Cardiac muscle cell (in vitro differentiated cells and primary cell): Measurements from ENCODE around the gene BMF. TPM values are rescaled to one million over a fixed set of nuclear protein-coding genes. Genes with fewer than 3 reads are reported as not detected.

Source experiments
- DNase-seq, 2 donors: peaks; one replicate each; pipeline versions ENCODE4 v3.0.0 to v3.0.0-alpha.2; 2010 to 2017; ENCODE audit warnings: low read depth in 1 of 2, low spot score in 1 of 2
- H3K27ac ChIP-seq: fragments of 200-600 bp; sonication (generic); 2 replicates; pipeline ENCODE4 v1.5.1; 2016
- H3K27me3 ChIP-seq: fragments of 200-600 bp; sonication (generic); 2 replicates; pipeline ENCODE4 v1.6.0; 2016; ENCODE audit warnings: control low read depth
- H3K36me3 ChIP-seq: fragments of 200-600 bp; sonication (generic); 2 replicates; pipeline ENCODE4 v1.5.1; 2016; ENCODE audit warnings: control low read depth
- H3K4me1 ChIP-seq: fragments of 200-600 bp; sonication (generic); 2 replicates; pipeline ENCODE4 v1.8.1; 2017; ENCODE audit warnings: low read depth, mild to moderate bottlenecking, mixed run types
- H3K4me3 ChIP-seq: fragments of 200-600 bp; sonication (generic); 2 replicates; pipeline ENCODE4 v1.5.1; 2016; ENCODE audit warnings: mild to moderate bottlenecking
- H3K9me3 ChIP-seq: fragments of 200-600 bp; sonication (generic); 2 replicates; pipeline ENCODE4 v1.5.1; 2017; ENCODE audit warnings: low read depth, mild to moderate bottlenecking, control low read depth
- polyA plus RNA-seq: library from polyadenylated mRNA; unstranded; fragments of >200 nt; fragmentation: Nextera tagmentation; extraction: Ambion mirVana; gene quantifications from 2 replicates; pipeline ENCODE4 v1.2.1, GENCODE V29; 2016
- total RNA-seq: library from RNA; depleted of rRNA; stranded (reverse); fragments of >200 nt; gene quantifications from 2 replicates; pipeline ENCODE4 v1.2.3, GENCODE V29; 2016
- TF ChIP-seq, protein P1 (sequence below): IDR thresholded peaks from 2 replicates; pipeline ENCODE4 v1.5.1; 2012; ENCODE audit warnings: low read depth, mild to moderate bottlenecking, low read length

The BMF gene
- total and polyA plus RNA-seq, 2 experiments from 2014 or later: 8.1 to 56.1 TPM

- H3K36me3 ChIP-seq: peaks cover 19% of the 10 kb centered on the region
- no peak overlapping the region for H3K4me3 ChIP-seq
- H3K9me3 ChIP-seq: no peaks in the 10 kb centered on the region
- no peaks in the 10 kb centered on the region for H3K27me3 ChIP-seq
- TF ChIP-seq, protein P1, sequence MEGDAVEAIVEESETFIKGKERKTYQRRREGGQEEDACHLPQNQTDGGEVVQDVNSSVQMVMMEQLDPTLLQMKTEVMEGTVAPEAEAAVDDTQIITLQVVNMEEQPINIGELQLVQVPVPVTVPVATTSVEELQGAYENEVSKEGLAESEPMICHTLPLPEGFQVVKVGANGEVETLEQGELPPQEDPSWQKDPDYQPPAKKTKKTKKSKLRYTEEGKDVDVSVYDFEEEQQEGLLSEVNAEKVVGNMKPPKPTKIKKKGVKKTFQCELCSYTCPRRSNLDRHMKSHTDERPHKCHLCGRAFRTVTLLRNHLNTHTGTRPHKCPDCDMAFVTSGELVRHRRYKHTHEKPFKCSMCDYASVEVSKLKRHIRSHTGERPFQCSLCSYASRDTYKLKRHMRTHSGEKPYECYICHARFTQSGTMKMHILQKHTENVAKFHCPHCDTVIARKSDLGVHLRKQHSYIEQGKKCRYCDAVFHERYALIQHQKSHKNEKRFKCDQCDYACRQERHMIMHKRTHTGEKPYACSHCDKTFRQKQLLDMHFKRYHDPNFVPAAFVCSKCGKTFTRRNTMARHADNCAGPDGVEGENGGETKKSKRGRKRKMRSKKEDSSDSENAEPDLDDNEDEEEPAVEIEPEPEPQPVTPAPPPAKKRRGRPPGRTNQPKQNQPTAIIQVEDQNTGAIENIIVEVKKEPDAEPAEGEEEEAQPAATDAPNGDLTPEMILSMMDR: no peak
- no peak for DNase-seq
- no peak overlapping the region for H3K27ac ChIP-seq
- peaks cover 9% of the 10 kb centered on the region for H3K4me1 ChIP-seq
Observed at GRCh38 chr15:40040770-40041169, 67.9 kb downstream of the BMF start.

GRCh38 chr15:40040293-40040635 lies 68.4 kb downstream of the BMF start:
- no peak overlapping the region for H3K27ac ChIP-seq
- H3K4me1 ChIP-seq: peaks cover 9% of the 10 kb centered on the region
- TF ChIP-seq, protein P1: no peak
- no peak overlapping the region for H3K4me3 ChIP-seq
- H3K9me3 ChIP-seq: no peaks in the 10 kb centered on the region
- no peak for DNase-seq
- H3K27me3 ChIP-seq: no peaks in the 10 kb centered on the region
- peaks cover 23% of the 10 kb centered on the region for H3K36me3 ChIP-seq

- TF ChIP-seq, protein P1: no peak
- Histone ChIP-seq H3K4me3 (peak within 1 kb of the TSS; percentile 50), H3K4me1 (peaks cover 8% of the 10 kb centered on the region), H3K9me3 (no peaks in the 10 kb centered on the region), H3K27me3 (no peaks in the 10 kb centered on the region), H3K36me3 (peaks cover 35% of the 10 kb centered on the region), H3K27ac (peak within 1 kb of the TSS; percentile 96)
- peak; percentile 94 to 96 for DNase-seq
Observed at GRCh38 chr15:40038638-40039543, 69.8 kb downstream of the BMF start, which contains the start of gene SRP14. SRP14 (minus strand) TSS chr15:40039181; CDS start chr15:40039116, 65 bp downstream.

- Histone ChIP-seq H3K4me1 (peaks cover 8% of the 10 kb centered on the region), H3K9me3 (no peaks in the 10 kb centered on the region), H3K27me3 (no peaks in the 10 kb centered on the region), H3K4me3 (peak overlapping the region; percentile 50), H3K27ac (peak overlapping the region; percentile 96), H3K36me3 (peaks cover 38% of the 10 kb centered on the region)
- peak; percentile 33 to 41 for DNase-seq
- TF ChIP-seq, protein P1: no peak
Observed at GRCh38 chr15:40038275-40038637, 70.4 kb downstream of the BMF start.

Other genes with a start within 250 kb of the BMF start
- 3.2 and 5.6 TPM in 2 replicates for gene GPR176, start 188.6 kb downstream of the BMF start, total RNA-seq
- 1.4 and 5.9 TPM in 2 replicates for gene GPR176, start 188.6 kb downstream of the BMF start, polyA plus RNA-seq
- gene EIF2AK4, start 174.8 kb downstream of the BMF start, total RNA-seq: 41.4 and 54.7 TPM in 2 replicates
- 60.6 and 74.9 TPM in 2 replicates for gene EIF2AK4, start 174.8 kb downstream of the BMF start, polyA plus RNA-seq
- gene SRP14, start 69.7 kb downstream of the BMF start, total RNA-seq: 691 and 719 TPM in 2 replicates
- 1,163 and 1,525 TPM in 2 replicates for gene SRP14, start 69.7 kb downstream of the BMF start, polyA plus RNA-seq
- 20.6 and 157 TPM in 2 replicates for gene BUB1B, start 52.2 kb upstream of the BMF start, total RNA-seq
- 10.1 and 41.0 TPM in 2 replicates for gene BUB1B, start 52.2 kb upstream of the BMF start, polyA plus RNA-seq
- gene PAK6, start 130.2 kb upstream of the BMF start, total RNA-seq: 9.7 and 18.7 TPM in 2 replicates
- 4.2 and 8.3 TPM in 2 replicates for gene PAK6, start 130.2 kb upstream of the BMF start, polyA plus RNA-seq
- 24.4 and 104 TPM in 2 replicates for gene ANKRD63, start 174.2 kb upstream of the BMF start, total RNA-seq
- 13.7 and 45.7 TPM in 2 replicates for gene ANKRD63, start 174.2 kb upstream of the BMF start, polyA plus RNA-seq
- gene PLCB2, start 199.1 kb upstream of the BMF start, total RNA-seq: 16.9 and 41.2 TPM in 2 replicates
- gene PLCB2, start 199.1 kb upstream of the BMF start, polyA plus RNA-seq: 28.3 and 45.9 TPM in 2 replicates
- 133 and 217 TPM in 2 replicates for gene INAFM2, start 214.8 kb upstream of the BMF start, total RNA-seq
- gene INAFM2, start 214.8 kb upstream of the BMF start, polyA plus RNA-seq: 186 and 330 TPM in 2 replicates
- gene CCDC9B, start 232.1 kb upstream of the BMF start, total RNA-seq: 8.2 and 9.6 TPM in 2 replicates
- gene CCDC9B, start 232.1 kb upstream of the BMF start, polyA plus RNA-seq: 12.5 and 14.6 TPM in 2 replicates
- gene PHGR1, start 242.2 kb upstream of the BMF start, total RNA-seq: not detected in 2 replicates
- not detected in 2 replicates for gene PHGR1, start 242.2 kb upstream of the BMF start, polyA plus RNA-seq
- 0.15 and 0.21 TPM in 2 replicates for gene DISP2, start 249.3 kb upstream of the BMF start, total RNA-seq
- gene DISP2, start 249.3 kb upstream of the BMF start, polyA plus RNA-seq: 0.05 TPM in 1 of 2 replicates, not detected in the other